ENCODE measurements around the gene ZNF654. TPM values are rescaled to one million over a fixed set of nuclear protein-coding genes. Genes with fewer than 3 reads are reported as not detected.
"Not testable (repeated sequence)": the region's sequence is repeated elsewhere in the genome, so short reads cannot be mapped to it uniquely, and the experiment has no call there.

The ZNF654 gene
- total RNA-seq, 2 donors from 2014 or later, result 19.1 to 20.1 TPM

GRCh38 chr3:88078932-88079331 lies 19.9 kb downstream of the ZNF654 start:
- Mint-ChIP-seq H3K27me3 (ENCODE audit: low read depth) (no peaks in the 10 kb centered on the region), H3K27ac (no peak overlapping the region), H3K4me1 (ENCODE audit: low read depth) (peaks cover 29% of the 10 kb centered on the region), H3K36me3 (ENCODE audit: insufficient read depth in 2 of 2) (peaks cover 0 to 3% of the 10 kb centered on the region in 2 donors), H3K9me3 (peaks cover 0 to 2% of the 10 kb centered on the region in 2 donors), H3K4me3 (no peak overlapping the region)
- DNase-seq (no peak), ATAC-seq (replicated peaks in 1 of 2) (no peak)

DNA sequence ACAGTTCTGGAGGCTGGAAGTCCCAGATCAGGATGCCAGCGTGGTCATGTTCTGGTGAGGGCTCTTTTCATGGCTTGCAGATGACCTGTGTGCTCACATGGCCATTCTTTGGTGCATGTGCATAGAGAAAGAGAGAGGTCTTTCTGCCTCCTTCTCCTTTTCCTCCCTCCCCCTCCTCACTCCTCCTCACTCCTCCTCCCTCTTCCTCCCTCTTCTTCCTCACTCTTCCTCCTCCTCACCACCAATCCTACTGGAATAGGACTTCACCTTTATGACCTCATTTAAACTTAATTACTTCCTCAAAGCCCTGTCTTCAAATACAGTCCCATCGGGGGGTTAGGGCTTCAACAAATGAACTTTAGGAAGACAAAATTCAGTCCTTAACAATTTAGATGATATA lies 23.8 kb downstream of the ZNF654 start:
- peaks cover 0 to 2% of the 10 kb centered on the region in 2 donors for H3K9me3 Mint-ChIP-seq
- no peak for DNase-seq
- no peak for ATAC-seq (replicated peaks in 1 of 2)
- no peaks in the 10 kb centered on the region for H3K27me3 Mint-ChIP-seq (ENCODE audit: low read depth)
- H3K4me3 Mint-ChIP-seq, result no peak overlapping the region
- H3K36me3 Mint-ChIP-seq (ENCODE audit: insufficient read depth in 2 of 2), result peaks cover 0 to 12% of the 10 kb centered on the region in 2 donors
- H3K27ac Mint-ChIP-seq, result no peak overlapping the region
- peaks cover 15% of the 10 kb centered on the region for H3K4me1 Mint-ChIP-seq (ENCODE audit: low read depth)

DNA sequence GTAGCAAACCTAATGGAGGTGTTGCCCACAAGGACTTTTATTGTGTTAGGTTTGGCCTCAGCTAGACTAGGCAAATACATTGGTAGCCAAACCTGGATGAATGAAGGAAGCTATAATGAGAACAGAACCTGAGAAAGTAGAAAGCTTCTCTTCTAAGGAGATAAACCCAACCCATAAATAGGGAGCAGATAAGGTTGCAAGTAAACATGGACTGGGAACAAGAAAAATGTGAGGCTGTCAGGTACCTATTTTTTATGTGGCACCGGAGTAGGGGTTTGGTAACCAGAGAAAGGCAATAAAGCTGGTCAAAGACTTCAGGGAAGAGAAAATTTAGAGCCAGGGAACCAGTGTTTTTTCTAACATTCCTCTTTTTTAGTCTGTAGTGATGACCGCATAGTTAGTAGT lies 25.0 kb downstream of the ZNF654 start:
- ATAC-seq (replicated peaks in 1 of 2) (no peak), DNase-seq (no peak)
- Mint-ChIP-seq H3K4me3 (no peak overlapping the region), H3K27me3 (ENCODE audit: low read depth) (no peaks in the 10 kb centered on the region), H3K9me3 (peaks cover 0 to 4% of the 10 kb centered on the region in 2 donors), H3K36me3 (ENCODE audit: insufficient read depth in 2 of 2) (peaks cover 0 to 15% of the 10 kb centered on the region in 2 donors), H3K4me1 (ENCODE audit: low read depth) (peaks cover 6% of the 10 kb centered on the region), H3K27ac (no peak overlapping the region)

DNA sequence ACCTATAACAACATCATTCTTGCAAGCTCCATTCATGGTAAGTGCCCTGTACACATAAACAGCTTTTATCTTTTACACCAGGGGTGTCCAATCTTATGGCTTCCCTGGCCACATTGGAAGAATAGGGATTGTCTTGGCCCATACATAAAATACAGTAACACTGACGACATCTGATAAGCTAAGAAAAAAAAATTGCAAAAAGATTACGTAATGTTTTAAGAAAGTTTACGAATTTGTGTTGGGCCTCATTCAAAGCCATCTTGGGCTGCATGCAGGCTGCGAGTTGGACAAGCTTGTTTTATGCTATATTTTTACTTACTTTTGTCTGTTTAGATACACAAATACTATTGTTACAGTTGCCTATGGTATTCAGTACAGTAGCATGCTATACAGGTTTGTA lies 31.6 kb downstream of the ZNF654 start:
- H3K27ac Mint-ChIP-seq, result no peak overlapping the region
- H3K9me3 Mint-ChIP-seq, result peaks cover 3 to 6% of the 10 kb centered on the region in 2 donors
- DNase-seq (no peak), ATAC-seq (replicated peaks in 1 of 2) (no peak)
- H3K4me3 Mint-ChIP-seq, result no peak overlapping the region
- H3K27me3 Mint-ChIP-seq (ENCODE audit: low read depth), result no peaks in the 10 kb centered on the region
- H3K36me3 Mint-ChIP-seq (ENCODE audit: insufficient read depth in 2 of 2), result peaks cover 11 to 29% of the 10 kb centered on the region in 2 donors
- H3K4me1 Mint-ChIP-seq (ENCODE audit: low read depth), result no peaks in the 10 kb centered on the region

DNA sequence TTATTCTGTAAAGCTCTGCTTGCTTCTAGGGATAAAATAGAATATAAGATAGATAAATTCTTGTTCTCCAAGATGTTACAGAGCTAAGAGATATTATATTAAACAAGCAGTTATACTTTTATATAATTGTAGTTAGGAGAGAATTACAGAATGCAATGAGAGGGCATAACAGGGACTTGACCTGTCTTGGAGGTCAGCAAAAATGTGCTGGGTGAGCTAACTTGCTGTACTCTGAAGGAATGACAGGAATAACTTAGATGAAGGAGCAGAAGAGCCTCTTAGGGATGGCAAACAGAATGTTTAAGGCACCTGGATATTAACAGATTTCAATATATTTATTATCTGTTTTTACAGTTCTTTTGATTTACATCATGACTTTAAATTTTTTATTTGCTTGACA lies 33.2 kb downstream of the ZNF654 start:
- no peaks in the 10 kb centered on the region for H3K4me1 Mint-ChIP-seq (ENCODE audit: low read depth)
- no peaks in the 10 kb centered on the region for H3K27me3 Mint-ChIP-seq (ENCODE audit: low read depth)
- H3K27ac Mint-ChIP-seq, result no peak overlapping the region
- no peak overlapping the region for H3K4me3 Mint-ChIP-seq
- ATAC-seq (replicated peaks in 1 of 2) (no peak), DNase-seq (no peak)
- H3K36me3 Mint-ChIP-seq (ENCODE audit: insufficient read depth in 2 of 2), result peaks cover 17 to 34% of the 10 kb centered on the region in 2 donors
- peaks cover 3 to 6% of the 10 kb centered on the region in 2 donors for H3K9me3 Mint-ChIP-seq

DNA sequence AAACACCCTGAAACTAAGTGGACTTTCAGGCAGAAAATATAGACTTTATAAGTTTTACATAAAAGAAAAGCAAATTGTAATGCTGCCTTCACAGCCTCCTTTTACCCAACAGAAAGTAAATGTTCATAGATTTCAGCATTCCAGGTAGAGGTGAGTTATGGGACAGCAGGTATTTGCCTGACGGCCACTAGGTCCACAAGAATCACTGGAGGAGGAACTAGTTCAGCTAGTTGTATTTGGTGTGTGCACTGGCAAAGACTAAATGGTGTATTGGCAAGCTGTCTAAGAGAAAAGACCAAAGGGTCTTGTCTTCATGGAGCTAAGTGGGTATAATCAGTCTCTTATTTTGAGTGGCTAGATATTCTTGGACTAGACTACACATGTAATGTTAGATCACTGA lies 34.2 kb downstream of the ZNF654 start:
- Mint-ChIP-seq H3K4me3 (no peak overlapping the region), H3K36me3 (ENCODE audit: insufficient read depth in 2 of 2) (peaks cover 24 to 40% of the 10 kb centered on the region in 2 donors), H3K9me3 (peaks cover 7 to 15% of the 10 kb centered on the region in 2 donors), H3K27ac (no peak overlapping the region), H3K27me3 (ENCODE audit: low read depth) (no peaks in the 10 kb centered on the region), H3K4me1 (ENCODE audit: low read depth) (no peaks in the 10 kb centered on the region)
- ATAC-seq (replicated peaks in 1 of 2), result no peak
- DNase-seq, result no peak

- peaks cover 17 to 45% of the 10 kb centered on the region in 2 donors for H3K36me3 Mint-ChIP-seq (ENCODE audit: insufficient read depth in 2 of 2)
- DNase-seq (no peak), ATAC-seq (replicated peaks in 1 of 2) (no peak)
- H3K4me1 Mint-ChIP-seq (ENCODE audit: low read depth), result peaks cover 9% of the 10 kb centered on the region
- H3K27ac Mint-ChIP-seq, result no peak overlapping the region
- H3K27me3 Mint-ChIP-seq (ENCODE audit: low read depth), result no peaks in the 10 kb centered on the region
- H3K9me3 Mint-ChIP-seq, result peaks cover 5 to 16% of the 10 kb centered on the region in 2 donors
- H3K4me3 Mint-ChIP-seq, result no peak overlapping the region
These were observed 42.1 kb downstream of the ZNF654 start for GRCh38 chr3:88101142-88101541.

GRCh38 chr3:88105325-88105724 lies 46.3 kb downstream of the ZNF654 start:
- no peak overlapping the region for H3K4me3 Mint-ChIP-seq
- H3K27ac Mint-ChIP-seq, result no peak overlapping the region
- peaks cover 7 to 16% of the 10 kb centered on the region in 2 donors for H3K36me3 Mint-ChIP-seq (ENCODE audit: insufficient read depth in 2 of 2)
- DNase-seq, result no peak
- no peak for ATAC-seq (replicated peaks in 1 of 2)
- peaks cover 1 to 6% of the 10 kb centered on the region in 2 donors for H3K9me3 Mint-ChIP-seq
- no peaks in the 10 kb centered on the region for H3K27me3 Mint-ChIP-seq (ENCODE audit: low read depth)
- peaks cover 24% of the 10 kb centered on the region for H3K4me1 Mint-ChIP-seq (ENCODE audit: low read depth)

DNA sequence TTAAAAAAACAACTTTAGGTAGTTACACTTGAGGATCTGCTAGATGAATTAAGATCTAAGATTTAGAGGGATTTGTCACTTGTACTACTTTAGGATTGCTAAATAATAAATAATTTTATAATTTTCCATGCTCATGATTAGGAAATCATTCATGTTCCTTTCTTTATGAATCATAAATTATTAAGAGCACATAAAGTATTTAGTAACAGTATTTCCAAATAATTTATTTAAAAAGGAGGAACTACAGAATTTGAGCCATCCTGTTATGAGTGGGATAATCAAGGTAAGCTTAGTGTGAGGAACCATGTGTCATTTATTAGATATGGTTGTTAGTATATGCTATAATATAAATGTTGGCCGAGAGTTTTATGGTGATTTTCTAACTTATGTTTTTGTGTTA lies 53.2 kb downstream of the ZNF654 start:
- Mint-ChIP-seq H3K36me3 (ENCODE audit: insufficient read depth in 2 of 2) (peaks cover 2 to 9% of the 10 kb centered on the region in 2 donors), H3K27ac (no peak overlapping the region), H3K9me3 (no peaks in the 10 kb centered on the region), H3K4me1 (ENCODE audit: low read depth) (peaks cover 34% of the 10 kb centered on the region), H3K27me3 (ENCODE audit: low read depth) (no peaks in the 10 kb centered on the region), H3K4me3 (no peak overlapping the region)
- no peak for ATAC-seq (replicated peaks in 1 of 2)
- no peak for DNase-seq

- Mint-ChIP-seq H3K4me3 (no peak overlapping the region), H3K27ac (peak overlapping the region; percentile 54), H3K36me3 (ENCODE audit: insufficient read depth in 2 of 2) (peaks cover 7 to 18% of the 10 kb centered on the region in 2 donors), H3K27me3 (ENCODE audit: low read depth) (no peaks in the 10 kb centered on the region), H3K9me3 (no peaks in the 10 kb centered on the region), H3K4me1 (ENCODE audit: low read depth) (peaks cover 34% of the 10 kb centered on the region)
- DNase-seq (peak; percentile 51 to 70), ATAC-seq (replicated peaks in 1 of 2) (peak; percentile 52 to 61)
These were observed 54.5 kb downstream of the ZNF654 start for GRCh38 chr3:88113311-88114162.

GRCh38 chr3:88114878-88115549 lies 56.0 kb downstream of the ZNF654 start:
- Mint-ChIP-seq H3K27ac (peak overlapping the region; percentile 85), H3K9me3 (no peaks in the 10 kb centered on the region), H3K36me3 (ENCODE audit: insufficient read depth in 2 of 2) (peaks cover 7 to 18% of the 10 kb centered on the region in 2 donors), H3K4me3 (peak overlapping the region in 1 of 2 donors; percentile 71), H3K27me3 (ENCODE audit: low read depth) (no peaks in the 10 kb centered on the region), H3K4me1 (ENCODE audit: low read depth) (peaks cover 29% of the 10 kb centered on the region)
- DNase-seq, result peak in 1 of 2 donors; percentile 12
- ATAC-seq (replicated peaks in 1 of 2), result peak; percentile 92 to 96

DNA sequence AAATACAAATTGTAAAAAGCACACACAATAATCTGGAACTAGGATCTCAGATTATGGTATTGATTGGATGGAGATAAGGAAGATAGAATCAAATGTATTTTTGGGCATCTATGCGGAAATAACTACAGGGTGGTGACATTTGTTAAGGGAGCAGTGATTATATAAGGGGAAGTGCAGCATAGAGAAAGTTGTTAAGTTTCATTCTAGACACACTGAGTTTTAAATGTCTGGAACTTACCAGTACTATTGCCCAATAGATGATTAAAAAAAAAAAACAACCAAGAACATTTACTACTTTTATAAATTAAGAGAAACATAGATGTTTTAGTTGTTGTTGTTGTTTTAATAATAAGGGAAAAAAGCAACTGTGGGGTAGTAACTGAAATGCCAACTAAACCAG lies 58.6 kb downstream of the ZNF654 start:
- H3K4me1 Mint-ChIP-seq (ENCODE audit: low read depth), result peaks cover 29% of the 10 kb centered on the region
- peaks cover 7 to 25% of the 10 kb centered on the region in 2 donors for H3K36me3 Mint-ChIP-seq (ENCODE audit: insufficient read depth in 2 of 2)
- no peak overlapping the region for H3K4me3 Mint-ChIP-seq
- ATAC-seq (replicated peaks in 1 of 2) (no peak), DNase-seq (no peak)
- H3K9me3 Mint-ChIP-seq, result no peaks in the 10 kb centered on the region
- no peak overlapping the region for H3K27ac Mint-ChIP-seq
- no peaks in the 10 kb centered on the region for H3K27me3 Mint-ChIP-seq (ENCODE audit: low read depth)

DNA sequence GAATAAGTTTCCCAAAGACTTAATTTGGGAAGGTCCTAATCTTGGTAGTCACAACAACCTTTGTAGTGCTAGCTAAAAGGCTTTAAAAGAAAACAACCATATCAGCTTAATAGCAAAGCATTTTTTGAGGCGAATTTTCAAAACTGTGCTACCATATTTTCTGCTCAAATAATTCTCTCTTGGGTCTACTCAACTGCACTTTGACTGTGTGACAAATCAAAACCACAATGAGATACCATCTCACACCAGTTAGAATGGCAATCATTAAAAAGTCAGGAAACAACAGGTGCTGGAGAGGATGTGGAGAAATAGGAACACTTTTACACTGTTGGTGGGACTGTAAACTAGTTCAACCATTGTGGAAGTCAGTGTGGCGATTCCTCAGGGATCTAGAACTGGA lies 59.5 kb downstream of the ZNF654 start:
- H3K4me3 Mint-ChIP-seq; ATAC-seq (replicated peaks in 1 of 2); H3K9me3 Mint-ChIP-seq; H3K27ac Mint-ChIP-seq; H3K27me3 Mint-ChIP-seq (ENCODE audit: low read depth); DNase-seq: not testable (repeated sequence)
- Mint-ChIP-seq H3K4me1 (ENCODE audit: low read depth) (peaks cover 29% of the 10 kb centered on the region), H3K36me3 (ENCODE audit: insufficient read depth in 2 of 2) (peaks cover 7 to 25% of the 10 kb centered on the region in 2 donors)
